Measurements from ENCODE around the gene PRKCE. TPM values are rescaled to one million over a fixed set of nuclear protein-coding genes. Genes with fewer than 3 reads are reported as not detected.
A peak's percentile ranks its signal among the peaks of the same experiment; 100 is the strongest.

The PRKCE gene
- total and polyA plus RNA-seq, 7 donors = 3.0 to 22.8 (median 16.1) TPM

GRCh38 chr2:45769854-45770576 lies 118.5 kb downstream of the PRKCE start:
- H3K4me1 ChIP-seq = peaks cover 28% of the 10 kb centered on the region
- intact Hi-C loops (cut with DNase I) = loop anchor here in 1 of 2 donors (5.0 kb wide), 1 partner anchor 162 kb away; no protein-coding TSS in a partner anchor
- H3K27me3 ChIP-seq (ENCODE audit: insufficient read depth in 3 of 3, low read length in 2 of 3) = no peaks in the 10 kb centered on the region
- WGBS, 3 donors = 78 to 87% (median 79%) methylated on average over 15 of the region's 15 CpGs
- H3K36me3 ChIP-seq (ENCODE audit: insufficient read depth in 1 of 2, low read depth in 1 of 2) = no peaks in the 10 kb centered on the region
- DNase-seq (no peak), ATAC-seq (peak; percentile 45 to 77 (median 68))
- H3K4me3 ChIP-seq = no peak overlapping the region
- no peaks in the 10 kb centered on the region for H3K9me3 ChIP-seq
- H3K27ac ChIP-seq = no peak overlapping the region
- TF ChIP-seq CTCF (IDR thresholded peaks at IDR 0.05) = no peak

GRCh38 chr2:45770811-45771210 lies 119.3 kb downstream of the PRKCE start:
- Histone ChIP-seq H3K27me3 (ENCODE audit: insufficient read depth in 3 of 3, low read length in 2 of 3) (no peaks in the 10 kb centered on the region), H3K36me3 (ENCODE audit: insufficient read depth in 1 of 2, low read depth in 1 of 2) (no peaks in the 10 kb centered on the region), H3K4me3 (no peak overlapping the region), H3K9me3 (no peaks in the 10 kb centered on the region), H3K4me1 (peaks cover 21% of the 10 kb centered on the region), H3K27ac (no peak overlapping the region)
- no peak for DNase-seq
- intact Hi-C loops (cut with DNase I) = loop anchor here in 1 of 2 donors (5.0 kb wide), 1 partner anchor 161 kb away; no protein-coding TSS in a partner anchor
- no peak for ATAC-seq
- no peak for TF ChIP-seq CTCF (IDR thresholded peaks at IDR 0.05)
- WGBS, 3 donors = 70 to 79% (median 76%) methylated on average over 1 of the region's 1 CpG

- H3K4me1 ChIP-seq = peaks cover 16% of the 10 kb centered on the region
- ATAC-seq (peak; percentile 38 to 70 (median 47)), DNase-seq (peak; percentile 39 to 62)
- TF ChIP-seq CTCF (IDR thresholded peaks at IDR 0.05) = no peak
- no peaks in the 10 kb centered on the region for H3K9me3 ChIP-seq
- no peaks in the 10 kb centered on the region for H3K27me3 ChIP-seq (ENCODE audit: insufficient read depth in 3 of 3, low read length in 2 of 3)
- H3K27ac ChIP-seq = no peak overlapping the region
- no peak overlapping the region for H3K4me3 ChIP-seq
- no peaks in the 10 kb centered on the region for H3K36me3 ChIP-seq (ENCODE audit: insufficient read depth in 1 of 2, low read depth in 1 of 2)
- intact Hi-C loops (cut with DNase I) = loop anchor here in 1 of 2 donors (5.0 kb wide), 1 partner anchor 161 kb away; no protein-coding TSS in a partner anchor
- 31 to 48% (median 44%) methylated on average over 8 to 10 of the region's 10 CpGs for WGBS, 3 donors
Measured at GRCh38 chr2:45771261-45771660, 119.8 kb downstream of the PRKCE start.

- intact Hi-C loops (cut with DNase I) = loop anchor here in 1 of 2 donors (5.0 kb wide), 1 partner anchor 160 kb away; no protein-coding TSS in a partner anchor
Measured at GRCh38 chr2:45772038-45772437, 120.6 kb downstream of the PRKCE start.

More at GRCh38 chr2:45772038-45772437, 120.6 kb downstream of the PRKCE start:
- 44 to 46% (median 45%) methylated on average over 2 of the region's 2 CpGs for WGBS, 3 donors
- H3K27me3 ChIP-seq (ENCODE audit: insufficient read depth in 3 of 3, low read length in 2 of 3) = no peaks in the 10 kb centered on the region
- ATAC-seq (peak in 1 of 4 donors; percentile 2), DNase-seq (no peak)
- no peak for TF ChIP-seq CTCF (IDR thresholded peaks at IDR 0.05)
- H3K9me3 ChIP-seq = no peaks in the 10 kb centered on the region
- peaks cover 16% of the 10 kb centered on the region for H3K4me1 ChIP-seq
- H3K27ac ChIP-seq = no peak overlapping the region
- H3K36me3 ChIP-seq (ENCODE audit: insufficient read depth in 1 of 2, low read depth in 1 of 2) = no peaks in the 10 kb centered on the region
- no peak overlapping the region for H3K4me3 ChIP-seq

Data from psoas muscle (tissue), 8 donors.